Measurements from ENCODE around the gene SPTSSB.

DNA sequence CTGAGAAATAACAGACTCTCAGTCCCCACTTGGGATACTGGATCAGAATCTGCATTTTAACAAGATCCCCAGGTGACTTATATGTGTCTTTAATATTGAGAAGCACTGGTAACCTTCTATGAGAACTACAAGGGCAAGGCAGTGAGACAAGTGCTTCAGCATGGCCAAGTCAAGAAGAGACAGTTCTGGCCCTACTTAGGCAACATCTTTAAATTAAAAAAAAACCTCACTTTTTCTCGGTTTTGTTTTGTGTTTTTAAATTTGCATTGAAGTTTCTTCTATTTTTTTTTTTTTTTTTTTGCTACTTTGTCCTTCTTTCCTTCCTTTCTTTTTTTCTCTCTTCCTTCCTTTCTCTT is 42.5 kb upstream of the SPTSSB start:
- TF ChIP-seq EZH2 (IDR thresholded peaks at IDR 0.05; ENCODE audit: borderline replicate concordance): no peak
- TF ChIP-seq CTCF (IDR thresholded peaks at IDR 0.05; ENCODE audit: poor library complexity): no peak

Measured in hepatocyte (in vitro differentiated cells).